Upper lobe of left lung (tissue), 6 donors: ENCODE measurements around the gene EGFLAM. TPM values are rescaled to one million over a fixed set of nuclear protein-coding genes. Genes with fewer than 3 reads are reported as not detected.

Source experiments
- ATAC-seq, 2 donors: fragments of 200-7000 bp; cut with Tn5 transposase; one replicate each; pipeline ENCODE4 v1.9.1; 2022; ENCODE audit warnings: mild to moderate bottlenecking in 2 of 2, moderate library complexity in 2 of 2; ENCODE audit not compliant: low FRiP score in 2 of 2
- DNase-seq, 2 donors: peaks; one replicate each; pipeline ENCODE4 v3.0.0-alpha.2; 2019 to 2020
- H3K27ac ChIP-seq, 4 donors: fragments of 200-600 bp; sonication (generic); one replicate each; pipeline ENCODE4 v1.5.1; 2016 to 2019
- H3K27me3 ChIP-seq, 4 donors: fragments of 200-600 bp; sonication (generic); one replicate each; pipeline ENCODE4 v1.5.1; 2017 to 2019
- H3K36me3 ChIP-seq, 4 donors: fragments of 200-600 bp; sonication (generic); one replicate each; pipeline ENCODE4 v1.5.1; 2016 to 2019
- H3K4me1 ChIP-seq, 4 donors: fragments of 200-600 bp; sonication (generic); one replicate each; pipeline ENCODE4 v1.5.1; 2018 to 2019
- H3K4me3 ChIP-seq, 4 donors: fragments of 200-600 bp; sonication (generic); one replicate each; pipeline ENCODE4 v1.5.1; 2017 to 2019; ENCODE audit warnings: mild to moderate bottlenecking in 2 of 4, moderate library complexity in 1 of 4
- H3K9me3 ChIP-seq, 4 donors: fragments of 200-600 bp; sonication (generic); one replicate each; pipeline ENCODE4 v1.5.1; 2018 to 2019
- CTCF ChIP-seq, 6 experiments: fragments of 450-650 bp in 4 of 6; fragments of 200-600 bp in 2 of 6; sonication (generic) in 2 of 6; IDR thresholded peaks; one replicate each; pipeline ENCODE4 v1.5.1; 2016 to 2019; ENCODE audit warnings: antibody characterized with exemption in 6 of 6
- EP300 ChIP-seq, 4 donors: sonication (generic); formaldehyde crosslinking; IDR thresholded peaks; one replicate each; pipeline ENCODE4 v1.5.1; 2017; ENCODE audit warnings: antibody characterized with exemption in 4 of 4, control low read depth in 2 of 4
- POLR2A ChIP-seq, 4 donors: fragments of 450-650 bp; IDR thresholded peaks; one replicate each; pipeline ENCODE4 v1.5.1; 2016 to 2017; ENCODE audit warnings: antibody characterized with exemption in 4 of 4, mild to moderate bottlenecking in 2 of 4
- POLR2AphosphoS5 ChIP-seq, 2 donors: sonication (generic); formaldehyde crosslinking; IDR thresholded peaks; one replicate each; pipeline ENCODE4 v1.5.1; 2017; ENCODE audit warnings: antibody characterized with exemption in 2 of 2
- WGBS, 2 donors: methylation state at CpG; one replicate each; pipeline ENCODE4 v1.1.5; 2017 to 2018; 5-methylcytosine and 5-hydroxymethylcytosine counted together
- total RNA-seq, 6 donors: library from RNA; depleted of rRNA in 4 of 6; stranded (reverse); fragments of >200 nt in 4 of 6; gene quantifications; one replicate each; pipeline versions ENCODE4 v1.1.0 to v1.2.1, GENCODE V29; 2016 to 2021
- donor health status: DM: no; HTN: no; CAD: no; lungs with moderate emphysema.
- donor health status: DM: no; HTN: yes; CAD: no; lungs with severe emphysema.

Gene EGFLAM
- total RNA-seq, 6 donors from 2014 or later: 0.22 to 5.2 (median 1.6) TPM; not detected in 2

- no peaks in the 10 kb centered on the region for H3K36me3 ChIP-seq
- H3K27me3 ChIP-seq: no peaks in the 10 kb centered on the region
- ATAC-seq (no peak), DNase-seq (no peak)
- H3K4me1 ChIP-seq: no peaks in the 10 kb centered on the region
- H3K9me3 ChIP-seq: no peaks in the 10 kb centered on the region
- no peak overlapping the region for H3K4me3 ChIP-seq
- TF ChIP-seq POLR2A (IDR thresholded peaks at IDR 0.05) (no peak), EP300 (IDR thresholded peaks at IDR 0.05) (no peak), POLR2AphosphoS5 (IDR thresholded peaks at IDR 0.05) (no peak), CTCF (IDR thresholded peaks at IDR 0.05) (no peak)
- H3K27ac ChIP-seq: no peak overlapping the region
- 87 to 93% methylated on average over 11 of the region's 11 CpGs for WGBS, 2 donors
These were observed 102.1 kb downstream of the EGFLAM start for GRCh38 chr5:38360323-38361061.

GRCh38 chr5:38362713-38363112 is 104.4 kb downstream of the EGFLAM start:
- H3K9me3 ChIP-seq: no peaks in the 10 kb centered on the region
- WGBS, 2 donors: 87 to 88% methylated on average over 3 of the region's 3 CpGs
- no peak overlapping the region for H3K27ac ChIP-seq
- ATAC-seq (no peak), DNase-seq (no peak)
- H3K36me3 ChIP-seq: no peaks in the 10 kb centered on the region
- no peaks in the 10 kb centered on the region for H3K4me1 ChIP-seq
- H3K27me3 ChIP-seq: no peaks in the 10 kb centered on the region
- no peak for TF ChIP-seq POLR2A (IDR thresholded peaks at IDR 0.05)
- TF ChIP-seq POLR2AphosphoS5 (IDR thresholded peaks at IDR 0.05): no peak
- TF ChIP-seq EP300 (IDR thresholded peaks at IDR 0.05): no peak
- TF ChIP-seq CTCF (IDR thresholded peaks at IDR 0.05): no peak
- H3K4me3 ChIP-seq: no peak overlapping the region

- no peaks in the 10 kb centered on the region for H3K9me3 ChIP-seq
- no peak overlapping the region for H3K4me3 ChIP-seq
- TF ChIP-seq POLR2A (IDR thresholded peaks at IDR 0.05) (no peak), EP300 (IDR thresholded peaks at IDR 0.05) (no peak), POLR2AphosphoS5 (IDR thresholded peaks at IDR 0.05) (no peak), CTCF (IDR thresholded peaks at IDR 0.05) (no peak)
- DNase-seq (no peak), ATAC-seq (no peak)
- H3K36me3 ChIP-seq: no peaks in the 10 kb centered on the region
- H3K27me3 ChIP-seq: no peaks in the 10 kb centered on the region
- 74 to 78% methylated on average over 2 of the region's 2 CpGs for WGBS, 2 donors
- no peaks in the 10 kb centered on the region for H3K4me1 ChIP-seq
- H3K27ac ChIP-seq: no peak overlapping the region
These were observed 106.5 kb downstream of the EGFLAM start for GRCh38 chr5:38364825-38365224.

- Histone ChIP-seq H3K36me3 (no peaks in the 10 kb centered on the region), H3K27me3 (no peaks in the 10 kb centered on the region), H3K4me1 (no peaks in the 10 kb centered on the region), H3K27ac (no peak overlapping the region), H3K9me3 (no peaks in the 10 kb centered on the region), H3K4me3 (no peak overlapping the region)
- DNase-seq: no peak
- no peak for ATAC-seq
- 64 to 69% methylated on average over 3 of the region's 3 CpGs for WGBS, 2 donors
- TF ChIP-seq CTCF (IDR thresholded peaks at IDR 0.05) (no peak), POLR2AphosphoS5 (IDR thresholded peaks at IDR 0.05) (no peak), EP300 (IDR thresholded peaks at IDR 0.05) (no peak), POLR2A (IDR thresholded peaks at IDR 0.05) (no peak)
These were observed 109.1 kb downstream of the EGFLAM start for GRCh38 chr5:38367410-38367809.

- DNase-seq (no peak), ATAC-seq (no peak)
- H3K27me3 ChIP-seq: no peaks in the 10 kb centered on the region
- no peaks in the 10 kb centered on the region for H3K9me3 ChIP-seq
- TF ChIP-seq EP300 (IDR thresholded peaks at IDR 0.05) (no peak), CTCF (IDR thresholded peaks at IDR 0.05) (no peak)
- no peak overlapping the region for H3K27ac ChIP-seq
- H3K4me1 ChIP-seq: no peaks in the 10 kb centered on the region
- no peaks in the 10 kb centered on the region for H3K36me3 ChIP-seq
- H3K4me3 ChIP-seq: no peak overlapping the region
- 22 to 23% methylated on average over 5 of the region's 5 CpGs for WGBS, 2 donors
These were observed 109.6 kb downstream of the EGFLAM start for GRCh38 chr5:38367966-38368365.
